Colonic mucosa (tissue), 4 donors: ENCODE results near the gene ARHGAP10. TPM values are rescaled to one million over a fixed set of nuclear protein-coding genes. Genes with fewer than 3 reads are reported as not detected.

Experiments
- DNase-seq: peaks from one replicate; pipeline ENCODE4 v3.0.0-alpha.2; 2020
- H3K27ac ChIP-seq: fragments of 200-600 bp; one replicate; pipeline ENCODE4 v1.8.0; 2021
- H3K27me3 ChIP-seq: fragments of 200-600 bp; one replicate; pipeline ENCODE4 v1.8.0; 2021
- H3K36me3 ChIP-seq: fragments of 200-600 bp; one replicate; pipeline ENCODE4 v1.8.0; 2021
- H3K4me1 ChIP-seq: fragments of 200-600 bp; one replicate; pipeline ENCODE4 v1.8.0; 2021; ENCODE audit warnings: mild to moderate bottlenecking
- H3K4me3 ChIP-seq: fragments of 200-600 bp; one replicate; pipeline ENCODE4 v1.8.0; 2021
- H3K9ac ChIP-seq, 2 donors: one replicate each; pipeline ENCODE4 v1.7.0; 2013; ENCODE audit warnings: control low read depth in 2 of 2, low read depth in 2 of 2, low read length in 2 of 2
- H3K9me3 ChIP-seq: fragments of 200-600 bp; one replicate; pipeline ENCODE4 v1.8.0; 2021
- CTCF ChIP-seq: fragments of 200-600 bp; IDR thresholded peaks from one replicate; pipeline ENCODE4 v1.8.0; 2022; ENCODE audit warnings: antibody characterized with exemption, mild to moderate bottlenecking
- intact Hi-C: fragments of 100-400 bp; cut with DNase I; formaldehyde crosslinking; loops from one replicate; pipeline ENCODE4 v1.14.1; 2022
- total RNA-seq, 2 donors: library from RNA; stranded (reverse); fragmentation: NEBNext Ultra II Directional in 1 of 2; extraction: Animal tissue kit (Norgen Biotek cat#: 25700) in 1 of 2; gene quantifications; one replicate each; pipeline ENCODE4 v1.2.1, GENCODE V29; 2021
- donor health status: healthy.
- donor health status: DM: no; HTN: no; CAD: no.
- donor health status: DM: no; HTN: no; CAD: no.

The ARHGAP10 gene
- total RNA-seq, 2 donors from 2014 or later: 4.4 to 7.1 TPM

- no peak for DNase-seq
- H3K27me3 ChIP-seq: no peaks in the 10 kb centered on the region
- no peak overlapping the region for H3K4me3 ChIP-seq
- H3K9me3 ChIP-seq: no peaks in the 10 kb centered on the region
- H3K27ac ChIP-seq: no peak overlapping the region
- intact Hi-C loops: no loop called here
- TF ChIP-seq CTCF: no peak
- H3K4me1 ChIP-seq: no peaks in the 10 kb centered on the region
- H3K36me3 ChIP-seq: no peaks in the 10 kb centered on the region
- H3K9ac ChIP-seq: no peak overlapping the region
Observed at GRCh38 chr4:147740176-147740575, 8.3 kb downstream of the ARHGAP10 start.

GRCh38 chr4:147741190-147741788, 9.4 kb downstream of the ARHGAP10 start:
- no peak overlapping the region for H3K9ac ChIP-seq
- no peaks in the 10 kb centered on the region for H3K27me3 ChIP-seq
- no peaks in the 10 kb centered on the region for H3K4me1 ChIP-seq
- no peaks in the 10 kb centered on the region for H3K36me3 ChIP-seq
- no peak for TF ChIP-seq CTCF
- H3K4me3 ChIP-seq: no peak overlapping the region
- no peak for DNase-seq
- intact Hi-C loops: no loop called here
- H3K27ac ChIP-seq: no peak overlapping the region
- H3K9me3 ChIP-seq: no peaks in the 10 kb centered on the region

GRCh38 chr4:147747787-147748454, 16.0 kb downstream of the ARHGAP10 start:
- intact Hi-C loops: no loop called here
- no peaks in the 10 kb centered on the region for H3K36me3 ChIP-seq
- no peak for TF ChIP-seq CTCF
- no peak overlapping the region for H3K27ac ChIP-seq
- H3K4me3 ChIP-seq: no peak overlapping the region
- H3K27me3 ChIP-seq: no peaks in the 10 kb centered on the region
- no peak for DNase-seq
- no peak overlapping the region for H3K9ac ChIP-seq
- no peaks in the 10 kb centered on the region for H3K9me3 ChIP-seq
- no peaks in the 10 kb centered on the region for H3K4me1 ChIP-seq

DNA sequence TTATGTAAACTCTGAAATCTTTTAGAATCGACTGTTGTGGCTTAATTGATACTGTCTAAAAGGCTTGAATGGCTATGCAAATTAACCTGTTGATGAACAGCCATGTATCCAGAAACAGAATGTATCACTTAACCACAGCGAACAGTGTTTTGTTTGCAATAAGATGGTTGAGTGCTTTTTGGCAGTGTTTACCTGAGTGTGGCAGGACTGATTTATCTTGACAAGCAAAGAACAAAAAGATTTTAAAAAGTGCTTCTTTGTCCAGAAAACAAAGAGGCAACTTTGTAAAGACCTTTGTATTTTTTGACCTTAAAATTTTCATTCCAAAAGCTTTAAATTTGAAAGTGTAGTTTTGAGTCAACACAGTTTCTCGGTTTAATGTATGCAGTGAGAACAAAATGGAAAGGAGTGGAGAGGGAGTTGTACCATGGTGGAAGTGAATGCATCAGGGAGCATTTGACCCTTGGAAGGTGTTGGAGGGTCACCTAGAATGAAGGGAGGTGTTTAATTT, 18.0 kb downstream of the ARHGAP10 start:
- H3K27ac ChIP-seq: no peak overlapping the region
- DNase-seq: no peak
- H3K4me1 ChIP-seq: no peaks in the 10 kb centered on the region
- H3K4me3 ChIP-seq: no peak overlapping the region
- no peaks in the 10 kb centered on the region for H3K27me3 ChIP-seq
- no peaks in the 10 kb centered on the region for H3K36me3 ChIP-seq
- H3K9ac ChIP-seq: no peak overlapping the region
- TF ChIP-seq CTCF: no peak
- no peaks in the 10 kb centered on the region for H3K9me3 ChIP-seq
- intact Hi-C loops: no loop called here

- Histone ChIP-seq H3K27me3 (no peaks in the 10 kb centered on the region), H3K9me3 (no peaks in the 10 kb centered on the region), H3K4me3 (no peak overlapping the region), H3K27ac (no peak overlapping the region), H3K36me3 (no peaks in the 10 kb centered on the region), H3K9ac (no peak overlapping the region), H3K4me1 (no peaks in the 10 kb centered on the region)
- intact Hi-C loops: no loop called here
- no peak for TF ChIP-seq CTCF
- DNase-seq: no peak
Observed at GRCh38 chr4:147753047-147753446, 21.2 kb downstream of the ARHGAP10 start.
